Stomach (tissue), 4 donors: ENCODE results near the gene CELA3B.
"Not testable (repeated sequence)": the region's sequence is repeated elsewhere in the genome, so short reads cannot be mapped to it uniquely, and the experiment has no call there.

Source experiments
- POLR2AphosphoS5 ChIP-seq, 3 donors: sonication (generic); formaldehyde crosslinking; IDR thresholded peaks; one replicate each; pipeline ENCODE4 v1.6.1; 2016; ENCODE audit warnings: antibody characterized with exemption in 3 of 3
- TF ChIP-seq, protein P1 (sequence below), 7 experiments: fragments of 450-650 bp in 4 of 7; fragments of 200-600 bp in 3 of 7; sonication (generic) in 3 of 7; IDR thresholded peaks; one replicate each; pipeline ENCODE4 v1.5.1; 2016 to 2019; ENCODE audit warnings: antibody characterized with exemption in 7 of 7, control low read depth in 2 of 7, mild to moderate bottlenecking in 1 of 7

DNA sequence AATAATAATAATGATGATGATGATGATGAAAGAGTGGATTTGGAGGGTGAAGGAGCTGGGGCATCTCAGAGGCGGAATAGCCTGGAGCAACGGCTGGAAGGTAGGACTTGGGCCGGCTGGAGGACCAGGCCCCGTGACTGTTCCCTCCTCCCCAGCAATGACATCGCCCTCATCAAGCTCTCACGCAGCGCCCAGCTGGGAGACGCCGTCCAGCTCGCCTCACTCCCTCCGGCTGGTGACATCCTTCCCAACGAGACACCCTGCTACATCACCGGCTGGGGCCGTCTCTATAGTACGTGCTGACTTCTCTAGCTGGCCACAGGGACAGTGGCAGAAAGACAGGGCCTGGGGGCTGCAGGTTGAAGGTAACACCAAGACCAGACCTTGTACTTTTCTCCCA is 6.7 kb downstream of the CELA3B start:
- TF ChIP-seq, protein P1, sequence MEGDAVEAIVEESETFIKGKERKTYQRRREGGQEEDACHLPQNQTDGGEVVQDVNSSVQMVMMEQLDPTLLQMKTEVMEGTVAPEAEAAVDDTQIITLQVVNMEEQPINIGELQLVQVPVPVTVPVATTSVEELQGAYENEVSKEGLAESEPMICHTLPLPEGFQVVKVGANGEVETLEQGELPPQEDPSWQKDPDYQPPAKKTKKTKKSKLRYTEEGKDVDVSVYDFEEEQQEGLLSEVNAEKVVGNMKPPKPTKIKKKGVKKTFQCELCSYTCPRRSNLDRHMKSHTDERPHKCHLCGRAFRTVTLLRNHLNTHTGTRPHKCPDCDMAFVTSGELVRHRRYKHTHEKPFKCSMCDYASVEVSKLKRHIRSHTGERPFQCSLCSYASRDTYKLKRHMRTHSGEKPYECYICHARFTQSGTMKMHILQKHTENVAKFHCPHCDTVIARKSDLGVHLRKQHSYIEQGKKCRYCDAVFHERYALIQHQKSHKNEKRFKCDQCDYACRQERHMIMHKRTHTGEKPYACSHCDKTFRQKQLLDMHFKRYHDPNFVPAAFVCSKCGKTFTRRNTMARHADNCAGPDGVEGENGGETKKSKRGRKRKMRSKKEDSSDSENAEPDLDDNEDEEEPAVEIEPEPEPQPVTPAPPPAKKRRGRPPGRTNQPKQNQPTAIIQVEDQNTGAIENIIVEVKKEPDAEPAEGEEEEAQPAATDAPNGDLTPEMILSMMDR (IDR thresholded peaks at IDR 0.05), result not testable (repeated sequence)
- TF ChIP-seq POLR2AphosphoS5 (IDR thresholded peaks at IDR 0.05), result not testable (repeated sequence)
